ENCODE data around the gene RPS19BP1. TPM values are rescaled to one million over a fixed set of nuclear protein-coding genes. Genes with fewer than 3 reads are reported as not detected.

Gene RPS19BP1
- total and polyA plus RNA-seq, 2 of the 8 experiments (the other 6 are each of a cell fraction or from before 2014, with no cell fraction given), result 77.9 to 97.9 TPM

GRCh38 chr22:39559456-39560105 is 27.0 kb upstream of the RPS19BP1 start (continued):
- no peak; the same call in 1 of the 2 replicates for TF ChIP-seq CHD2 (IDR thresholded peaks at IDR 0.05; ENCODE audit: low read length)
